ENCODE measurements around the gene TPP1. TPM values are rescaled to one million over a fixed set of nuclear protein-coding genes. Genes with fewer than 3 reads are reported as not detected.

The TPP1 gene
- total RNA-seq, 1 experiment from 2014 or later, result 21.6 TPM

GRCh38 chr11:6611092-6611962, 7.9 kb downstream of the TPP1 start:
- Histone ChIP-seq H3K4me1 (ENCODE audit: insufficient read depth, low read length) (peaks cover 28% of the 10 kb centered on the region), H2AFZ (ENCODE audit: low read length) (peak overlapping the region; percentile 40; the same call in 1 of the 2 replicates)

GRCh38 chr11:6610591-6610990, 8.6 kb downstream of the TPP1 start:
- ChIA-PET CTCF (no interaction called here), POLR2A (ENCODE audit: unreplicated experiment) (no interaction called here)
- Histone ChIP-seq H3K79me2 (ENCODE audit: low read length) (peaks cover 36% of the 10 kb centered on the region), H3K9me2 (replicated peaks; ENCODE audit: low read length) (no peaks in the 10 kb centered on the region), H4K20me1 (ENCODE audit: low read length) (no peaks in the 10 kb centered on the region), H3K27me3 (ENCODE audit: low read length) (no peaks in the 10 kb centered on the region), H3K36me3 (ENCODE audit: low read depth, low read length) (peaks cover 25% of the 10 kb centered on the region; the same call in 1 of the 2 replicates), H3F3A (ENCODE audit: low read length, unreplicated experiment) (peaks cover 5% of the 10 kb centered on the region), H3K4me1 (ENCODE audit: insufficient read depth, low read length) (peaks cover 33% of the 10 kb centered on the region), H3K9ac (ENCODE audit: low read length) (no peak overlapping the region), H3K4me2 (ENCODE audit: low read length) (peak overlapping the region; percentile 85), H3K27ac (ENCODE audit: low read length) (no peak overlapping the region), H2AFZ (ENCODE audit: low read length) (no peak overlapping the region), H3K9me3 (ENCODE audit: low read length) (no peaks in the 10 kb centered on the region), H3K4me3 (ENCODE audit: low read length) (peak overlapping the region; percentile 85; the same call in 1 of the 2 replicates)
- DNase-seq (no peak), ATAC-seq (no peak)
- BruUV-seq (replicated peaks), result no TSS peak
- TF ChIP-seq CTCF (conservative IDR thresholded peaks at IDR 0.05; ENCODE audit: low read depth, low read length) (no peak), EZH2 (IDR thresholded peaks at IDR 0.05; ENCODE audit: low read length, unreplicated experiment) (no peak), EZH2phosphoT487 (IDR thresholded peaks at IDR 0.05; ENCODE audit: borderline replicate concordance, low read length) (no peak)
- intact Hi-C loops (cut with micrococcal nuclease), result loop anchor here (5.0 kb wide), 1 partner anchor 57 kb away; no protein-coding TSS in a partner anchor

More at GRCh38 chr11:6611092-6611962, 7.9 kb downstream of the TPP1 start:
- Histone ChIP-seq H3K79me2 (ENCODE audit: low read length) (peaks cover 29% of the 10 kb centered on the region), H3K27ac (ENCODE audit: low read length) (no peak overlapping the region), H3F3A (ENCODE audit: low read length, unreplicated experiment) (peaks cover 3% of the 10 kb centered on the region), H3K4me3 (ENCODE audit: low read length) (peak overlapping the region; percentile 85), H3K9me3 (ENCODE audit: low read length) (no peaks in the 10 kb centered on the region), H4K20me1 (ENCODE audit: low read length) (no peaks in the 10 kb centered on the region), H3K27me3 (ENCODE audit: low read length) (no peaks in the 10 kb centered on the region), H3K36me3 (ENCODE audit: low read depth, low read length) (peaks cover 25% of the 10 kb centered on the region; the same call in 1 of the 2 replicates), H3K9me2 (replicated peaks; ENCODE audit: low read length) (no peaks in the 10 kb centered on the region), H3K9ac (ENCODE audit: low read length) (peak overlapping the region; percentile 80), H3K4me2 (ENCODE audit: low read length) (peak overlapping the region; percentile 85)
- intact Hi-C loops (cut with micrococcal nuclease), result loop anchor here (5.0 kb wide), 1 partner anchor 56 kb away; no protein-coding TSS in a partner anchor
- CTCF ChIA-PET, result no interaction called here
- TSS peak; percentile 24 for BruUV-seq (replicated peaks)
- no peak for DNase-seq
- ATAC-seq, result peak; percentile 19
- TF ChIP-seq CTCF (conservative IDR thresholded peaks at IDR 0.05; ENCODE audit: low read depth, low read length) (no peak), EZH2 (IDR thresholded peaks at IDR 0.05; ENCODE audit: low read length, unreplicated experiment) (no peak), EZH2phosphoT487 (IDR thresholded peaks at IDR 0.05; ENCODE audit: borderline replicate concordance, low read length) (no peak)
- POLR2A ChIA-PET (ENCODE audit: unreplicated experiment), result interaction anchor here (0.6 to 0.7 kb wide), 2 partner anchors 72 to 80 kb away, joined by 3 to 5 read pairs; partner anchors contain the start of gene MRPL17

Measured in PC-3 (cell line).